ENCODE data around the gene CLDN19.

DNA sequence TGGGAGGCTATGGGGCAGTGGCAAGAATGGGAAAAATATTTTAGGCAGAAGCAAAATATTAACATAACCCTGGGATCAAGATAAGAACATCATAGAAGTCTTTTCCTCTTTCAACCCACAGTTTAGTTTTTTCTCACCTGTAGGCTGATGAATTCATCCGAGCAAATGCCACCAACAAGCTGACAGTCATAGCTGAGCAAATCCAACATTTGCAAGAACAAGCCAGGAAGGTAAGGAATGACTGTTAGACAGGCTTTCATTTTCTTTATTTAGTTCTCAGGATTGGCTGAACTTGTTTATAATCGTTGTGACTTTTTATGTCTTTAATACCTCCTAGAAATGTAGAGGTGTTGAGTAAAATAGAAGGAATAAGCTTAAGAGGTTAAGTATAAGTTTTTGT lies 33.4 kb upstream of the CLDN19 start:
- TF ChIP-seq, protein P1, sequence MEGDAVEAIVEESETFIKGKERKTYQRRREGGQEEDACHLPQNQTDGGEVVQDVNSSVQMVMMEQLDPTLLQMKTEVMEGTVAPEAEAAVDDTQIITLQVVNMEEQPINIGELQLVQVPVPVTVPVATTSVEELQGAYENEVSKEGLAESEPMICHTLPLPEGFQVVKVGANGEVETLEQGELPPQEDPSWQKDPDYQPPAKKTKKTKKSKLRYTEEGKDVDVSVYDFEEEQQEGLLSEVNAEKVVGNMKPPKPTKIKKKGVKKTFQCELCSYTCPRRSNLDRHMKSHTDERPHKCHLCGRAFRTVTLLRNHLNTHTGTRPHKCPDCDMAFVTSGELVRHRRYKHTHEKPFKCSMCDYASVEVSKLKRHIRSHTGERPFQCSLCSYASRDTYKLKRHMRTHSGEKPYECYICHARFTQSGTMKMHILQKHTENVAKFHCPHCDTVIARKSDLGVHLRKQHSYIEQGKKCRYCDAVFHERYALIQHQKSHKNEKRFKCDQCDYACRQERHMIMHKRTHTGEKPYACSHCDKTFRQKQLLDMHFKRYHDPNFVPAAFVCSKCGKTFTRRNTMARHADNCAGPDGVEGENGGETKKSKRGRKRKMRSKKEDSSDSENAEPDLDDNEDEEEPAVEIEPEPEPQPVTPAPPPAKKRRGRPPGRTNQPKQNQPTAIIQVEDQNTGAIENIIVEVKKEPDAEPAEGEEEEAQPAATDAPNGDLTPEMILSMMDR (IDR thresholded peaks at IDR 0.05): no peak
- no peak for TF ChIP-seq POLR2A (IDR thresholded peaks at IDR 0.05)

Measured in heart left ventricle (tissue), 13 donors.